Calu3 (cell line): ENCODE data around the gene ENPP3. TPM values are rescaled to one million over a fixed set of nuclear protein-coding genes. Genes with fewer than 3 reads are reported as not detected.

Experiments
- BruUV-seq: library from RNA; stranded (reverse); fragments of 400-500 nt; replicated peaks from 2 replicates; lab custom pipeline; 2021; lab: Mats Ljungman, UMichigan
- CTCF ChIA-PET: fragments of 300-600 bp; sonication (Branson Sonifier 250); formaldehyde crosslinking; loops from one replicate; lab custom pipeline; 2022; ENCODE audit warnings: antibody characterized with exemption; lab: Charles Lee
- DNase-seq: peaks from one replicate; pipeline ENCODE4 v3.0.0; 2022
- H3K27ac Mint-ChIP-seq: one replicate; pipeline ENCODE4 v1.8.0; 2022; ENCODE audit warnings: mixed read lengths; ENCODE audit not compliant: unreplicated experiment
- H3K27me3 Mint-ChIP-seq: one replicate; pipeline ENCODE4 v1.8.0; 2022; ENCODE audit warnings: mixed read lengths; ENCODE audit not compliant: unreplicated experiment
- H3K36me3 Mint-ChIP-seq: one replicate; pipeline ENCODE4 v1.8.0; 2022; ENCODE audit warnings: mild to moderate bottlenecking, moderate library complexity, mixed read lengths; ENCODE audit not compliant: insufficient read depth, unreplicated experiment
- H3K4me1 Mint-ChIP-seq: one replicate; pipeline ENCODE4 v1.8.0; 2022; ENCODE audit warnings: mild to moderate bottlenecking, low read depth, mixed read lengths; ENCODE audit not compliant: unreplicated experiment
- H3K4me3 Mint-ChIP-seq: one replicate; pipeline ENCODE4 v1.8.0; 2022; ENCODE audit warnings: mild to moderate bottlenecking, low read depth, moderate library complexity, mixed read lengths; ENCODE audit not compliant: unreplicated experiment
- H3K9me3 Mint-ChIP-seq: one replicate; pipeline ENCODE4 v1.8.0; 2022; ENCODE audit warnings: low read depth, mixed read lengths; ENCODE audit not compliant: unreplicated experiment
- CTCF ChIP-seq: fragments of 200-600 bp; IDR thresholded peaks from one replicate; pipeline ENCODE4 v1.8.0; 2022; ENCODE audit warnings: antibody characterized with exemption; ENCODE audit not compliant: unreplicated experiment
- intact Hi-C: fragments of 100-400 bp; cut with micrococcal nuclease; formaldehyde crosslinking; loops from one replicate; pipeline ENCODE4 v1.10.0; 2022; ENCODE audit not compliant: unreplicated experiment
- total RNA-seq: library from RNA; stranded (reverse); gene quantifications from 2 replicates; pipeline ENCODE4 v1.2.3, GENCODE V29; 2022

ENPP3 gene
- total RNA-seq, 1 experiment from 2014 or later, result not detected

GRCh38 chr6:131717836-131718542 lies 80.9 kb downstream of the ENPP3 start:
- Mint-ChIP-seq H3K4me3 (no peak overlapping the region), H3K27me3 (no peaks in the 10 kb centered on the region), H3K4me1 (no peaks in the 10 kb centered on the region), H3K36me3 (no peaks in the 10 kb centered on the region), H3K27ac (no peak overlapping the region), H3K9me3 (no peaks in the 10 kb centered on the region)
- BruUV-seq, result no TSS peak
- intact Hi-C loops, result no loop called here
- CTCF ChIA-PET, result interaction anchor here (0.8 kb wide), 1 partner anchor 110 kb away, joined by 5 read pairs; no protein-coding TSS in a partner anchor
- no peak for DNase-seq
- TF ChIP-seq CTCF, result no peak

GRCh38 chr6:131721161-131721560 lies 84.1 kb downstream of the ENPP3 start:
- TF ChIP-seq CTCF, result no peak
- DNase-seq, result no peak
- no peaks in the 10 kb centered on the region for H3K4me1 Mint-ChIP-seq
- BruUV-seq, result no TSS peak
- no peak overlapping the region for H3K27ac Mint-ChIP-seq
- H3K27me3 Mint-ChIP-seq, result no peaks in the 10 kb centered on the region
- H3K36me3 Mint-ChIP-seq, result no peaks in the 10 kb centered on the region
- CTCF ChIA-PET, result no interaction called here
- intact Hi-C loops, result no loop called here
- no peaks in the 10 kb centered on the region for H3K9me3 Mint-ChIP-seq
- H3K4me3 Mint-ChIP-seq, result no peak overlapping the region

GRCh38 chr6:131724114-131724513 lies 87.0 kb downstream of the ENPP3 start:
- no peak overlapping the region for H3K4me3 Mint-ChIP-seq
- CTCF ChIA-PET, result interaction anchor here (0.7 kb wide), 1 partner anchor 28 kb away, joined by 3 read pairs; no protein-coding TSS in a partner anchor
- no peak for DNase-seq
- no TSS peak for BruUV-seq
- no peak overlapping the region for H3K27ac Mint-ChIP-seq
- no peaks in the 10 kb centered on the region for H3K36me3 Mint-ChIP-seq
- H3K4me1 Mint-ChIP-seq, result no peaks in the 10 kb centered on the region
- intact Hi-C loops, result no loop called here
- no peaks in the 10 kb centered on the region for H3K27me3 Mint-ChIP-seq
- no peaks in the 10 kb centered on the region for H3K9me3 Mint-ChIP-seq
- no peak for TF ChIP-seq CTCF

- Mint-ChIP-seq H3K9me3 (no peaks in the 10 kb centered on the region), H3K4me1 (no peaks in the 10 kb centered on the region), H3K36me3 (no peaks in the 10 kb centered on the region), H3K27me3 (peaks cover 13% of the 10 kb centered on the region), H3K4me3 (no peak overlapping the region), H3K27ac (no peak overlapping the region)
- CTCF ChIA-PET, result interaction anchor here (0.7 kb wide), 1 partner anchor 91 kb away, joined by 5 read pairs; no protein-coding TSS in a partner anchor
- TF ChIP-seq CTCF, result no peak
- no peak for DNase-seq
- BruUV-seq, result no TSS peak
- intact Hi-C loops, result no loop called here
Measured at GRCh38 chr6:131727467-131727866, 90.4 kb downstream of the ENPP3 start.
